Activated naive CD8-positive, alpha-beta T cell (primary cell): ENCODE data around the gene PARVB.

Experiments used
- H3K27ac Mint-ChIP-seq: one replicate; pipeline ENCODE4 v1.8.0; 2021; ENCODE audit warnings: mixed read lengths
- H3K27me3 Mint-ChIP-seq: one replicate; pipeline ENCODE4 v1.8.0; 2021; ENCODE audit warnings: mixed read lengths
- H3K36me3 Mint-ChIP-seq: one replicate; pipeline ENCODE4 v1.8.0; 2021; ENCODE audit warnings: mixed read lengths
- H3K4me1 Mint-ChIP-seq: one replicate; pipeline ENCODE4 v1.8.0; 2021; ENCODE audit warnings: low read depth, mixed read lengths
- H3K4me3 Mint-ChIP-seq: one replicate; pipeline ENCODE4 v1.8.0; 2021; ENCODE audit warnings: mild to moderate bottlenecking, mixed read lengths
- H3K9me3 Mint-ChIP-seq: one replicate; pipeline ENCODE4 v1.8.0; 2021; ENCODE audit warnings: low read depth, mixed read lengths

PARVB gene

DNA sequence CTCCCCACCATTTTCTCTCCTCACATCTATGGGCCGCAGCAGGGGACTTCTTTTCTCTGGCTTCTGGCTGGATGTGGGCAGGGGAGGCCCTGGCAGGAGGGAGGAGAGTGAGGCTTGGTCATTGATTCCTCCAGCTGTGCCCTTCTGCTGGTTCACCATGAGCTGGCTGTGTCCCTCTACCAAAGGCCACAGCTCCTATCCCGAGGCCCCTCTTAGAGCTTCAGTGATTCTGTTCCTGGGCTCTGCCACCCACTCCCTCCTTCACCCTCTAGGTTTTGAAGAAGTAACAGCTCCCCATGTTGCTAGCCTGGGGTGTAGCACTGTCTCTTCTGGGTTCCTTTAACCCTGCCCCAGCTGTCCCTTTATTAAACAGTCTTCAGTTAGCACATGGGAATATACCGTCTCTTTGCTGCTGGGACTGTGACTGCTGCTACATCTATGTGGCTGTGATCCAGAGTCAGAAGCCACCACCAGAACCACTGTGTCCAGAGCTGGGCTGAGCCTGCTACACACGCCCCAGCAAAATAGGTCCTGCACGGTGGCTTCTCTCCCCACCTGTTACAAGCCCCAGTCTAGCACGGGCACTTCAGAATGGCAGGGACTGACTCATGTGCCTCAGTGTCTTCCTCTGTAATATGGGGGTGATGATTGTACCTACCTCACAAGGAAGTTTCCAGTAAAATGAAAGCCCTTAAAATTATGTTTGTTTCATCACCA lies 156.0 kb downstream of the PARVB start:
- no peaks in the 10 kb centered on the region for H3K9me3 Mint-ChIP-seq
- peak overlapping the region; percentile 92 for H3K27ac Mint-ChIP-seq
- H3K4me1 Mint-ChIP-seq = peaks cover 29% of the 10 kb centered on the region
- H3K4me3 Mint-ChIP-seq = peak overlapping the region; percentile 90
- no peaks in the 10 kb centered on the region for H3K27me3 Mint-ChIP-seq
- H3K36me3 Mint-ChIP-seq = peaks cover 2% of the 10 kb centered on the region

DNA sequence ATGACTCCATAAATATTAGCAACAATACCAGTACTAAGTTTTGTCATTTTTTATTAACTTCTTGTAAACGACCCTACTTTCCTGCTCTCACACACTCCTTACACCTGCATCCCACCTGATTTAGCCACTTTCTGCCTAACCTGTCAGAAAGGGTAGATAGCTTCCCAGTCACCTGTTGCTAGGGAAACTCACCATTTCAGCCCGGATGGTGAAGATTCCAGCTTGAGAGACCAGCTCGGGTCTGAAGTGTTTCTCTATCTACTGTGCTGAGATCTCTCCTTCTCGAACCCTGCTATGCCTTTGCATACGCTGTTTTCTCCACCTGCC lies 156.6 kb downstream of the PARVB start, which contains the start of gene PARVG:
Gene PARVG, plus strand, starts transcription at position 220 of the 327 bp plus-strand sequence. CDS start 2,405 bp downstream, outside the sequence.
- H3K4me3 Mint-ChIP-seq = peak within 1 kb of the TSS; percentile 90
- no peaks in the 10 kb centered on the region for H3K9me3 Mint-ChIP-seq
- H3K36me3 Mint-ChIP-seq = peaks cover 2% of the 10 kb centered on the region
- H3K4me1 Mint-ChIP-seq = peaks cover 29% of the 10 kb centered on the region
- no peaks in the 10 kb centered on the region for H3K27me3 Mint-ChIP-seq
- peak within 1 kb of the TSS; percentile 96 for H3K27ac Mint-ChIP-seq

DNA sequence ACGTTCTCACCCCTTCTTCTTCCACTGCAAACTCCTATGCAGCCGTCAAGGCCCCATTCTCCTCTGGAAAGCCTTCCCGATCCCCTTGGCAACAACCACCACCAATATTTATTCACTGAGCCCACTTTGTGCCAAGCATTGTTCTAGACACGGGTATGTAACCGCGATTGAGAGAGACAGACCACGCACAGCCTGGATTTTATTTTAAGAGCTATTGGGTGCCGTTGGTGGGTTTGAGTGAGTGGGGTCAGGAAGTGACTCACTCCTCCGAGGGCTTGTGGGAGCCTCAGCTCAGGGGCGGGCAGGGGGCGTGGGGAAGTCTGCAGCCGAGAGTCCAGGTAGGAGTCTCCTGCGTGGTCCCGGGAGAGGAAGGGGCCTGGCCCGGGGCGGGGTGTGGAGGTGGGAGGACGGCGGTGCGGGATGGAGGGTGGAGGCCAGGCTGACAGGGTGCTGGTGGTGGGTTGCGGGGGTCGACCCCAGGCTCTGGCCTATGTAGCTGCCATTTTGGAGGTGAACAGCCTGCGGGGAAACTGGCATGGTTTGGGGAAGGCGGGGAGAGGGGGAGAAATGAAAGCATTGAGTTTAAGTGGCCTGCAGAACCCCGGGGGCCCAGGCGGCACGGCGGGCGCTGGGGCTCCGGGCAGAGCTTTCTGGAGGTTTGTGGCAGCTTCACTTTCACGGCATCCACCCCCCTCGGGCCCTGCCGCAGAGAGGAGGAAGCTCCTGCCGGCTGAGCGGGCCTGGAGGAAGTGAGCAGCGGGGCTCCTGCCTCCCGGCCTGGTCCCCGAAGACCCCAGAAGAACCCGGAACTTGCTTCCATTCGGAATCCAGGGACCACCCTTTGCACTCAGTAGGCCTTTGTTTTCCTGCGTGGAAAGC lies 157.2 kb downstream of the PARVB start:
- H3K4me3 Mint-ChIP-seq = peak overlapping the region; percentile 90
- H3K9me3 Mint-ChIP-seq = no peaks in the 10 kb centered on the region
- H3K4me1 Mint-ChIP-seq = peaks cover 29% of the 10 kb centered on the region
- H3K27ac Mint-ChIP-seq = peak overlapping the region; percentile 96
- H3K36me3 Mint-ChIP-seq = peaks cover 2% of the 10 kb centered on the region
- H3K27me3 Mint-ChIP-seq = no peaks in the 10 kb centered on the region

DNA sequence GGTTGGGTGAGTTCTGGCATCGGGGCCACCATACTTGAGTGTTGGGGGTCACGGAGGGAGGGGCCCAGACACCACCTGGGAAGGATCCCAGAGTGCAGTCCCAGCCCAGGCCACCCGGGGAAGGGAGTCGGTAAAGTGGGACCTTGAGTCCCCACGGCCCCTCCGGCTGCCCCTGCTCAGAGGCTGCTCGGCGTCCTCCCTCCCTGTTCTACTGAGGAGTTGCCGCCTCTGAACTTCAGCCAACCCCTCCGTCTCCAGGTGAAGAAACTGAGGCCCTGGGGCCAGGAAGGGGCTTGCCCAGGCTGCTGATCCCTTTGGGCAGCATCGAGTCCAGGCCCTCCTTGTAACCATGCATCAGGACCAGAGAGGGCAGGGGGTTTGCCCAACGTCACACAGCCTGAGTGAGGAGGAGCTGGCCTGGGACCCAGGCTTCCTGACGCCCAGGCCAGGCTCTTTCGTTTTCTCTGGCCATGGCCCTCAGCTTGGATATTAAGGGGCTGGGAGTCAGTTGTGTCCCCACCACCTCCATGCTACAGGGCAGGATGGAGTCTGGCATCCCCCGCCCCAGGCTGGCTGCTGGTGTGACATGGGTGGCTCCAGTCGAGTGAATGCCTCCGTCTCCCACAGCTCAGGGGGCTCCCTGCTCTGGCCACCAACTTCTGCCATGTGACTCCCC lies 157.9 kb downstream of the PARVB start:
- peak overlapping the region; percentile 90 for H3K4me3 Mint-ChIP-seq
- H3K27me3 Mint-ChIP-seq = no peaks in the 10 kb centered on the region
- H3K36me3 Mint-ChIP-seq = peaks cover 2% of the 10 kb centered on the region
- no peaks in the 10 kb centered on the region for H3K9me3 Mint-ChIP-seq
- H3K27ac Mint-ChIP-seq = peak overlapping the region; percentile 96
- H3K4me1 Mint-ChIP-seq = peaks cover 29% of the 10 kb centered on the region

DNA sequence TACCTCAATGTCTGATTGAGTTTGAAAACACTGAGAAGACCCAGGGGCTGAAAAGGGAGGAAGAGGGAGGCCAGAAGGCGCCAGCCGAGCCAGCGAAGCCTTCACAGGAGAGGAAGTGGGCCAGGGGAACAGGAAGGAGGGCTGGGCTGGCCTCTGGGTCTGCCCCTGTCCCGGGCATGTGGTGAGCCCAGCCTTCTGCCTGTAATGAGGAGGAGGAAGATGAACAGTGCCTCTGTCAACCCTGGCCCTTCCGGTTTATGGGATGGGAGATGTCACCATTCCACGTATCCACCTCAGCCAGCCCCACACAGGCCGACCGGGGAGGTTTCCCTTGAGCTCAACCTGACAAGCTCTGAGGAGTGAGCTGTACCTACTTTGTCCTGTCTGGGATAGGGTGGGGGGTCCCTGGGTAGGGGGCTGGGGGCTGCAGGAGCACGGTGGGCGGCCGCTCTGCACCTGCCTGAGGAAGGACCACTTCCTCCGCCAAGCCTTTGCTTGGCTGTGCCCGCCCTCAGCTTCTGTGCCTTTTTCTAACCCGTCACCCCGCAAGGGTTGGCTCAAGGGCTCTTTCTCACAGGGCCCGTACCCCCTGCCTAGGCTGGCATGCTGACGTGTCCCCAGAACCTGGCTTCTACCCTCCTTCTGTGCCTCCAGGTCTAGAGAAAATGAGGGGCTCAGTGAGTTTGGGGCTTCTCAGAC lies 158.6 kb downstream of the PARVB start:
- Mint-ChIP-seq H3K4me3 (peak overlapping the region; percentile 90), H3K27ac (peak overlapping the region; percentile 96), H3K9me3 (no peaks in the 10 kb centered on the region), H3K36me3 (peaks cover 2% of the 10 kb centered on the region), H3K27me3 (no peaks in the 10 kb centered on the region), H3K4me1 (peaks cover 29% of the 10 kb centered on the region)

DNA sequence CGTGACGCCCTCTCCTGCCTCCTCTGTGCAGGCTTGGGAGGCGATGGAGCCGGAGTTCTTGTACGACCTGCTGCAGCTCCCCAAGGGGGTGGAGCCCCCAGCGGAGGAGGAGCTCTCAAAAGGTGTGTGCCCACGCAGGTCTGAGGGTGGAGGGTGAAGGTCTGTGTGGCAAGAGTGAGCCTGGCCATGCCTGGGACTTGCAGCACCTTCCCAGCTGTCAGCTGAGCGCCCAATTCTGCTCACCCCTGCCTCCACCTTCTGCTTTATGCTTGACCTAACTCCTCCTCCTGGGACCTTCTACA lies 159.1 kb downstream of the PARVB start:
- Mint-ChIP-seq H3K4me3 (peak overlapping the region; percentile 90), H3K36me3 (peaks cover 2% of the 10 kb centered on the region), H3K4me1 (peaks cover 29% of the 10 kb centered on the region)

DNA sequence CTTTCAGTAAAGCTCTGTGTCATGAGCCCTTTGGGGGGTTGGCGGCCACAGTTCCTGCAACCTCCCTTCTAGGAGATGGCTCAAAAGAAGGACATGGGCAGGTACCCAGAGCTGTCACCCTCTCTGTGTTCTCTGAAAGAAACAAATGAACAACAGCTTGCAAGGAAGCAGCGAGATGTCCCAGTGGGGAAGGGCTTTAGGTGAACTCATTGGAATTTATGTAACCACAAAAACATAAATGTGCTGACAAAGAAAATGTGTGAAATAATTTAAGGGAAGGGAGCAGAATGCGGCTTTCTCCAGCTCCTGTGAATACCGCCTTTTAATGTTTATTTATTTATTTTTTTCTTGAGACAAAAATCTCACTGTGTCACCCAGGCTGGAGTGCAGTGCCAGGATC lies 159.9 kb downstream of the PARVB start:
- no peak overlapping the region for H3K27ac Mint-ChIP-seq
- H3K4me3 Mint-ChIP-seq = peak overlapping the region; percentile 90
- no peaks in the 10 kb centered on the region for H3K9me3 Mint-ChIP-seq
- peaks cover 2% of the 10 kb centered on the region for H3K36me3 Mint-ChIP-seq
- H3K4me1 Mint-ChIP-seq = peaks cover 29% of the 10 kb centered on the region
- H3K27me3 Mint-ChIP-seq = no peaks in the 10 kb centered on the region

More for the DNA sequence above, 159.1 kb downstream of the PARVB start:
- no peaks in the 10 kb centered on the region for H3K27me3 Mint-ChIP-seq
- H3K9me3 Mint-ChIP-seq = no peaks in the 10 kb centered on the region
- H3K27ac Mint-ChIP-seq = peak overlapping the region; percentile 70

DNA sequence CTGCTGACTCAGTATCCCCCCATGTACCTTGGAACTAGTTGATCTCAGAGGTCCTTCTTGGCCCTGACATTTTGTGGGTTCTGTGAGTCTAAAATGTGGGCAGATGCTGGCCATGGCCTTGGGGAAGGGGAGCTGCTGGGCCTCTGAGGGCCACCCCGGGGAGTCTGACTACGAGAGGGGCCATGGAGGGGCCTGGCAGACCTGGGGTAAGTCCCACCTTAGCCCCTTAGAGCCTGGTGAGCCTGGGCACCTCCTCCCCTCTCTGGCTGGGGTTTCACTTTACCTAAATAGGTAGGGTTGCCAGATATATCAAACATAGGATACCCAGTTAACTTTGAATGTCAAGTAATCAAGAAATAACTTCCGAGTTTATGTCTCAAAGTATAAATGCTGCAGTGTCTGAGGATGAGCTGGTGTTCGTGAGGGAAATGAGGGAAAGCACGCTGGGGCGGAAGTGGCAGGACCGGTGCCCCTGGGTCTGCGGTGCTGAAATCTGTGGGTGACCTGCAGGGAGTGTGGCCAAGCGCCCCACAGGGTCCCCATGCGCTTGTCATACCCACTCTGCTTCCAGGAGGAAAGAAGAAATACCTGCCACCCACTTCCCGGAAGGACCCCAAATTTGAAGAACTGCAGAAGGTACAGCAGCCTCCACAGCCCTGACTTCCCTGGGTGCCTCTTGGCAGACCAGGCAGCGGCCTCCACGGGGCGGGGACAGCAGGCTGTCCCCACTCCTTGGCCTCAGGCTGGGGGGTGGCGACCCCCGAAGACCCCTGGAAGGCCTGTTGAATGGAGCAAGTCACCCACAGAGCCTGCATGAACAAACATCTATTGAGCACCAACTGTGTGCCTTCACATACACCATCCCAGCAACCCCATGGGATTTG lies 161.4 kb downstream of the PARVB start:
- peaks cover 25% of the 10 kb centered on the region for H3K4me1 Mint-ChIP-seq
- no peaks in the 10 kb centered on the region for H3K9me3 Mint-ChIP-seq
- peak overlapping the region; percentile 83 for H3K27ac Mint-ChIP-seq
- H3K27me3 Mint-ChIP-seq = no peaks in the 10 kb centered on the region
- H3K4me3 Mint-ChIP-seq = no peak overlapping the region
- peaks cover 2% of the 10 kb centered on the region for H3K36me3 Mint-ChIP-seq

DNA sequence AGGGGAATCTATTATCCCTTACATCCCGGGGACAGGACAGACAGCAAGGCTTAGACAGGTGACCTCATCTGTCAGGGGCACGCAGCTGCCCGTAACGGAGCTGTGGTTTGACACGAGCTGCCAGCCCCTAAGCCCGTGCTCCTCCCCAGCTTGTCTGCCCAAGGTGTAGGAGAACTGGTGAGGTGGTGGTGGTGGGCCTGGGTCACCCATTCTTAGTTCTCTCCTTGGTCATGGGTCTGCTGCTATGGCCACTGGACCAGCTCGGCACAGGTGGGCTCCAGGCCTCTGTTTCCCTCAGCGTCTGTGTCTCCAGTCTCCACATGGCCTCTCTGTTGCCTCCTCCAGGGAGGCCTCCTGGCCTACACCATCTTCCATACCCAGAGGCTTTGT lies 162.0 kb downstream of the PARVB start:
- Mint-ChIP-seq H3K9me3 (no peaks in the 10 kb centered on the region), H3K4me3 (no peak overlapping the region), H3K4me1 (peaks cover 19% of the 10 kb centered on the region), H3K36me3 (peaks cover 2% of the 10 kb centered on the region), H3K27me3 (no peaks in the 10 kb centered on the region), H3K27ac (no peak overlapping the region)

DNA sequence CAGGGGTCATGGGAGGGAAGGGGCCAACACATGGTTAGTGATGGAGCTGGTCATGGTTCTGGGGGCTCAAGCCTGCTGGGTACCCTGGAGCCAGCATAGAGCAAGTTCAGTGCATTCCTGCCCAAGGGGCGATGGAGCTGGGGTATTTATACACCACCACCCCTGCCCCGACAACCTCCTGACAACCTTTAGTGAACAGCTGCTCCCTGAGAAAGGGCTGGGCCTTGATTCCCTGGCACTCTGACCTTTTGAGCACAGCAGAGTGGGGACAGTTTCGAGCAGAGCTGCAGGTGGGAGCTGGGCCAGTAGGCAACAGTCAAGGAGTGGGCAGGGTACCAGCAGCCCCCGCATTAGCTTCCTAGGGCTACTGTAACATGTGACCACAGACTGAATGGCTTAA lies 162.6 kb downstream of the PARVB start:
- no peak overlapping the region for H3K4me3 Mint-ChIP-seq
- H3K4me1 Mint-ChIP-seq = peaks cover 21% of the 10 kb centered on the region
- no peak overlapping the region for H3K27ac Mint-ChIP-seq
- H3K27me3 Mint-ChIP-seq = no peaks in the 10 kb centered on the region
- H3K9me3 Mint-ChIP-seq = no peaks in the 10 kb centered on the region
- peaks cover 2% of the 10 kb centered on the region for H3K36me3 Mint-ChIP-seq

DNA sequence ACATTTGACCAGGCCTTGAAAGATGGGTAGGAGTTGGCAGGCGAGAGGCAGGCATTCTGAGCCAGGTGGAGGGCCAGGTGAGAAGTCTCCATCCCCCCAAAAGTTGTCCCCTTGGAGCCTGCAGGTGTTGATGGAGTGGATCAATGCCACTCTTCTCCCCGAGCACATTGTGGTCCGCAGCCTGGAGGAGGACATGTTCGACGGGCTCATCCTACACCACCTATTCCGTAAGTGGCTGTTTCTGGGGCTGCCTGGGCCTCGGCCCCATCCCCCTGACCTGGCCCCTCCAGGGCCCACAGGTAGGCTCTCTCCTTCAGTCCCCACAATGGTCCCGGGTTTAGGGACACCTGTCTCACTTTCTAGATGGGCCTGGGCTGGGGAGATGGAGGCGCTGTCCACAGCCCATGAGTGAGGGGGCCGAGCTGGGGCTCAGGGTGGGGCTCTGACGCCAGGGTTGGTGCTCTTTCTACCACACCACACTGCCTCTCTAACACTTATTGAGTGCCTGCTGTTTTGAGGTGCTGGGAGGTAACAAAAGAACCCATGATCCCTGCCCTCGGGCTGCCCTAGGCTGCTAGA lies 163.6 kb downstream of the PARVB start:
- Mint-ChIP-seq H3K27me3 (no peaks in the 10 kb centered on the region), H3K27ac (no peak overlapping the region), H3K4me3 (no peak overlapping the region), H3K9me3 (no peaks in the 10 kb centered on the region), H3K36me3 (peaks cover 2% of the 10 kb centered on the region), H3K4me1 (peaks cover 21% of the 10 kb centered on the region)

DNA sequence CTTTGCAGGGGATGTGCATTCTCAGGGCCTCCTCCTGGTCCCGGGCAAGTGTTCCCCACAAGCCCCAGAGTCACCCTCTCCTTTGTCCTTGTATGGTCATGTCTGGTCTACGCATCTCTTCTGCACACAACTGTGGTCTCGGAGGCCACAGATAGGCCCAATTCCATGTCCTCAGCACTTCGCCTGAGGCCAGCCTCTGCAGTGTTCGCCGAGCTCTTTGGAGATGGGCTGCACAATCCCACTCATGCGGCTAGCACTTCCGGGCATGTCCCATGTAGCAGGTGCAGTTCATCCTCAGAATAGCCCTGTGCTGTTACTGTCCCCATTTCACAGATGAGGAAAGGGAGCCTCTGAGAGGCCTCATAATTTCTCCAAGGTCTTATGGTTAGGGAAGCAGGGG lies 164.2 kb downstream of the PARVB start:
- H3K4me3 Mint-ChIP-seq = no peak overlapping the region
- peaks cover 22% of the 10 kb centered on the region for H3K4me1 Mint-ChIP-seq
- peak overlapping the region; percentile 72 for H3K27ac Mint-ChIP-seq
- H3K27me3 Mint-ChIP-seq = no peaks in the 10 kb centered on the region
- no peaks in the 10 kb centered on the region for H3K9me3 Mint-ChIP-seq
- peaks cover 2% of the 10 kb centered on the region for H3K36me3 Mint-ChIP-seq

DNA sequence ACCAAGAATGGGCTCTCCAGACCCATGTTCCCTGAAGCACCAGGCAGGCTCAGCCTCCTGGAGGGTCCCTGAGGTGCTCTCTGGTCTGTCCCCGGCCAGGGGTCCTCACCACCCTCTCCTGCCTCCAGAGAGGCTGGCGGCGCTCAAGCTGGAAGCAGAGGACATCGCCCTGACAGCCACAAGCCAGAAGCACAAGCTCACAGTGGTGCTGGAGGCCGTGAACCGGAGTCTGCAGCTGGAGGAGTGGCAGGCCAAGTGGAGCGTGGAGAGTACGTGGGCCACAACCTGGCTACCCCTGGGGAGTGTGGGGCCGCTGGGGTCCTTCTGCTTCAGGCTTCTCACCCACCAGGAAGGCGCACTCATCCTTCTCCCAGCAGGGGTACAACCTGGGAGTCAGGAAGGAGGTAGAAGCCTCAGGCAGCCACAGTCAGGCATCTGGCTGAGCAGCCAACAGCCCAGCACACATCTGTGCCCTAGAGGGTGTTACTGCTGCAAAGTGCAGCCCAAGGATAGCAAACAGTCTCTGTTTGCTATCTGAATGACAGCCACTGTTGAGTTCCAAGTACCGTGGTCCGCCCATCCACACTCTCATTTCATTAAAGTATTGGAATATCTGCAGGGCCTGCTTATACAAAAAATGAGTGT lies 165.0 kb downstream of the PARVB start:
- peaks cover 3% of the 10 kb centered on the region for H3K36me3 Mint-ChIP-seq
- H3K4me3 Mint-ChIP-seq = no peak overlapping the region

More for the DNA sequence above, 165.0 kb downstream of the PARVB start:
- no peaks in the 10 kb centered on the region for H3K27me3 Mint-ChIP-seq
- no peaks in the 10 kb centered on the region for H3K9me3 Mint-ChIP-seq
- peaks cover 23% of the 10 kb centered on the region for H3K4me1 Mint-ChIP-seq
- no peak overlapping the region for H3K27ac Mint-ChIP-seq
